ENCODE measurements around the gene ZNF358. TPM values are rescaled to one million over a fixed set of nuclear protein-coding genes. Genes with fewer than 3 reads are reported as not detected.

Gene ZNF358
- total and polyA plus RNA-seq, 12 donors = 61.4 to 167 (median 76.5) TPM

DNA sequence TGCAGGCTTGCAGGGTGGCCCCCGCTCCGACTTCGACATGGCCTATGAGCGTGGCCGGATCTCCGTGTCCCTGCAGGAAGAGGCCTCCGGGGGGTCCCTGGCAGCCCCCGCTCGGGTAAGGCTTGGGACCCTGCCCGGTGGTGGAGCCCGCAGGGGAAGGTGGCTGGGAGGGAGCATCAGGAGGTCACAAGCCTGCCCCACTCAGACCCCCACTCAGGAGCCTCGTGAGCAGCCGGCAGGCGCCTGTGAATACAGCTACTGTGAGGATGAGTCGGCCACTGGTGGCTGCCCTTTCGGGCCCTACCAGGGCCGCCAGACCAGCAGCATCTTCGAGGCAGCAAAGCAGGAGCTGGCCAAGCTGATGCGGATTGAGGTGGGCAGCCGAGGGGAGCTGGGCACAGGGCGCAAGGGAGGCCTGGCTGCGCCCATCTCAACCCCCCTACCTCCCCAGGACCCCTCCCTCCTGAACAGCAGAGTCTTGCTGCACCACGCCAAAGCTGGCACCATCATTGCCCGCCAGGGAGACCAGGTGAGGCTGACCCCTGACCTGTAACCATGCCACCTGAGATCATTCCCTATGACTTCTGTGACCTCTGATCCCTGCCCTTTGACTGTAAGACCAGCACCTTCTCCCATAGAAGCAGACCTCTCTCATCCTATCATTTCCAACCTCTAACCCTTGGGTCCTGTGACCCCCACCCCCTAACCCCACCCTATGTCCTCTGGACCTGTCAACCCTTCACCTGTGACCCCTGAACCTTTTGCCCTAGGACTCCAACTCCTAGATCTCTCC lies 26.8 kb downstream of the ZNF358 start:
- H3K36me3 ChIP-seq = peaks cover 0 to 89% (median 44%) of the 10 kb centered on the region in 9 donors
- H3K9me3 ChIP-seq = no peaks in the 10 kb centered on the region
- no peak overlapping the region for H3K4me3 ChIP-seq
- ATAC-seq (peak in 1 of 8 donors; percentile 30), DNase-seq (no peak)
- TF ChIP-seq, protein P1, sequence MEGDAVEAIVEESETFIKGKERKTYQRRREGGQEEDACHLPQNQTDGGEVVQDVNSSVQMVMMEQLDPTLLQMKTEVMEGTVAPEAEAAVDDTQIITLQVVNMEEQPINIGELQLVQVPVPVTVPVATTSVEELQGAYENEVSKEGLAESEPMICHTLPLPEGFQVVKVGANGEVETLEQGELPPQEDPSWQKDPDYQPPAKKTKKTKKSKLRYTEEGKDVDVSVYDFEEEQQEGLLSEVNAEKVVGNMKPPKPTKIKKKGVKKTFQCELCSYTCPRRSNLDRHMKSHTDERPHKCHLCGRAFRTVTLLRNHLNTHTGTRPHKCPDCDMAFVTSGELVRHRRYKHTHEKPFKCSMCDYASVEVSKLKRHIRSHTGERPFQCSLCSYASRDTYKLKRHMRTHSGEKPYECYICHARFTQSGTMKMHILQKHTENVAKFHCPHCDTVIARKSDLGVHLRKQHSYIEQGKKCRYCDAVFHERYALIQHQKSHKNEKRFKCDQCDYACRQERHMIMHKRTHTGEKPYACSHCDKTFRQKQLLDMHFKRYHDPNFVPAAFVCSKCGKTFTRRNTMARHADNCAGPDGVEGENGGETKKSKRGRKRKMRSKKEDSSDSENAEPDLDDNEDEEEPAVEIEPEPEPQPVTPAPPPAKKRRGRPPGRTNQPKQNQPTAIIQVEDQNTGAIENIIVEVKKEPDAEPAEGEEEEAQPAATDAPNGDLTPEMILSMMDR (IDR thresholded peaks at IDR 0.05) = no peak
- intact Hi-C loops (cut with DNase I) = no loop called here
- H3K27me3 ChIP-seq = no peaks in the 10 kb centered on the region
- peak overlapping the region in 2 of 10 donors; percentile 55 to 88 for H3K27ac ChIP-seq
- H3K4me1 ChIP-seq = peaks cover 0 to 43% (median 0%) of the 10 kb centered on the region in 9 donors
- 97 to 98% methylated on average over 24 of the region's 24 CpGs for WGBS, 2 donors

DNA sequence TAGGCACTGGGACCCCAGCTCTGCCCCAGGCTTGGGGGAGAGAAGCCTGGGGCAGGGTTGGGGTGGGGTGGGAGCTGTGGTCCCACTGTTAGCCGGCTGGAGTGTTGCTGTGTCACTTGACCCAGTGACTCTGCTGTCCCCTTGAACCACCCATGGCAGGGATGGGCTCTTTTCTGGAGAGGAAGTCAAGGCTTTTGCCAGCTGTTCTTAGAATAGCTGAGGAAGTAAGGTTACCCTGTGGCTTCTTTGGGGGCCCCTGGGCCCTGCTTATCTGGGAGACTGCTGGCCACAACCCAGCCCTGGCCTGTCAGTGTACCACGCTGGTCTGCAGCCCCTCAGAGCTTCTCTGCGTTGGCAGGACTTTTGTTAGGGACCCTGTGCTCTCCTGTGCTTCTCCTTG lies 28.7 kb downstream of the ZNF358 start:
- DNase-seq = no peak
- H3K27ac ChIP-seq = peak overlapping the region in 3 of 10 donors; percentile 26 to 88 (median 39)
- no peak overlapping the region for H3K4me3 ChIP-seq
- WGBS, 2 donors = 82 to 90% methylated on average over 3 of the region's 3 CpGs
- H3K36me3 ChIP-seq = peaks cover 0 to 74% (median 36%) of the 10 kb centered on the region in 9 donors
- TF ChIP-seq, protein P1 (IDR thresholded peaks at IDR 0.05) = no peak
- intact Hi-C loops (cut with DNase I) = no loop called here
- no peaks in the 10 kb centered on the region for H3K27me3 ChIP-seq
- ATAC-seq = peak in 7 of 8 donors; percentile 24 to 53 (median 36)
- H3K9me3 ChIP-seq = no peaks in the 10 kb centered on the region
- H3K4me1 ChIP-seq = peaks cover 0 to 43% (median 0%) of the 10 kb centered on the region in 9 donors

DNA sequence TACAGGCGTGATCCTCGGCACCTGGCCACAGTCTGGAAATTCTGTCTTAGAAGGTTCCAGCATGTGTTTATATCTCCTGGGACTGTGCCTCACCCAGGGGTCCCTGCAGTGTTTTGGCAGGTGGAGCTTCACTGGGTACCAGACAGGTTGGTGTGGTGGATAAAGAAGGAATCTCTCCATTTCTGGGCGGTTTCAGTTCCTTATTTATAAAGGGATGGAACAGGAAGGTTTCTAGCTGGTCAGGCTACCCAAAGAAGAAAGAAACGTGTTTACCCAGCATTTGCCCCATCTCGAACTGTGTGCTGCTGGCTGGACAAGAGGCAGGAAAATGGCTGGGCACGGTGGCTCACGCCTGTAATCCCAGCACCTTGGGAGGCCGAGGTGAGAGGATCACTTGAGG lies 29.4 kb downstream of the ZNF358 start:
- 88 to 92% methylated on average over 8 of the region's 8 CpGs for WGBS, 2 donors
- TF ChIP-seq, protein P1 (IDR thresholded peaks at IDR 0.05) = no peak
- Histone ChIP-seq H3K4me3 (no peak overlapping the region), H3K9me3 (no peaks in the 10 kb centered on the region), H3K36me3 (peaks cover 0 to 72% (median 36%) of the 10 kb centered on the region in 9 donors), H3K27me3 (no peaks in the 10 kb centered on the region), H3K4me1 (peaks cover 0 to 43% (median 0%) of the 10 kb centered on the region in 9 donors), H3K27ac (peak overlapping the region in 1 of 10 donors; percentile 88)
- no peak for DNase-seq
- intact Hi-C loops (cut with DNase I) = no loop called here
- no peak for ATAC-seq

DNA sequence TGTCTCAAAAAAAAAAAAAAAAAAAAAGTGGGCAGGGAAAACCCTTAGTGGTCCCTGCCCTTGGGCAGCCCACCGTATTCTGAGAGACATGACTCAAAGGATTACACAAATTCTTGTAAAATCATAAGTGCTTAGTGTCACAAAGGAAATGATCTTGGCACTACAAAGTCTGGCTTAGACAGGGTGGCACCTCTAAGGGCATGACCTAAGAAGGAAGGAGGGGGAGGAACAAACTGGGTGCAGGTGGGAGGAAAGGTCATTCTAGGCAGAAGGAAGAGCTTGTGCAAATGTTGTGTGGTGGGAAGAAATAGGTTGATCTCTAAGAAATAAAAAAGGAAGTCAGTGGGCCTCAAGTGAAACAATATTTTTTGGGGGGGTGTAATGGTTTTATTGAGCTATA lies 30.0 kb downstream of the ZNF358 start:
- Histone ChIP-seq H3K4me3 (no peak overlapping the region), H3K9me3 (no peaks in the 10 kb centered on the region), H3K27me3 (no peaks in the 10 kb centered on the region), H3K36me3 (peaks cover 0 to 72% (median 35%) of the 10 kb centered on the region in 9 donors), H3K27ac (peak overlapping the region in 1 of 10 donors; percentile 88), H3K4me1 (peaks cover 0 to 43% (median 0%) of the 10 kb centered on the region in 9 donors)
- no peak for DNase-seq
- WGBS, 2 donors = 79 to 83% methylated on average over 1 of the region's 1 CpG
- TF ChIP-seq, protein P1 (IDR thresholded peaks at IDR 0.05) = no peak
- ATAC-seq = no peak
- intact Hi-C loops (cut with DNase I) = no loop called here
